GM18858 (cell line): ENCODE results near the gene BCAR3.

Experiments used
- ATAC-seq: cut with Tn5 transposase; IDR thresholded peaks from one replicate; pipeline ENCODE4 v1.9.1; 2021; ENCODE audit not compliant: unreplicated experiment

BCAR3 gene

GRCh38 chr1:93640656-93641440 is 40.8 kb downstream of the BCAR3 start:
- no peak for ATAC-seq

GRCh38 chr1:93638981-93639380 is 42.7 kb downstream of the BCAR3 start:
- no peak for ATAC-seq

DNA sequence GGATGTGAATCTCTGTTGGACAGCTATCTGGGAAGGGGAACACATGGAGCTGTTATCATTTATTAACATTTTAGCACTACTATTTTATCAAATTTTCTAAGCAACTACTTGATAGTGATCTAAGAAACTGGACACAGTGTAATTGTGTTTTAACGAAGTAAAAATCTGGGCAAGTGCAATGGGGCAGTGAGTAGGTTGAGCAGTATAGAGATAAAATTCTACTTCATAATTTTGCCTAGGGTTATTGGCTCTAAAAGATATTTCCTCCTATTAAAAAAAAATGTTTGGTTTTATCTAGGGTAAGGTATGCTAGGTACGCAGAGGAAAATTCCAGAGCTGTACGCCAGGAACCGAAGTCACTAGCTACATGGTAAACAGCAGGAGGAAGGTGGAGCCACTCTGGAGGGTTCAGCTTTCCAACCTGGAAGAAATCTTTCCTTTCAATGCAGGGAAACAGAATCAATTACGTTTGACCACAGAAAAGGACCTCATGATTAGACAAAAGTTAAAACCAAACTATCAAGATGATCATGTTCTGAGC is 43.3 kb downstream of the BCAR3 start:
- ATAC-seq, result no peak

GRCh38 chr1:93636712-93637111 is 44.9 kb downstream of the BCAR3 start:
- no peak for ATAC-seq

DNA sequence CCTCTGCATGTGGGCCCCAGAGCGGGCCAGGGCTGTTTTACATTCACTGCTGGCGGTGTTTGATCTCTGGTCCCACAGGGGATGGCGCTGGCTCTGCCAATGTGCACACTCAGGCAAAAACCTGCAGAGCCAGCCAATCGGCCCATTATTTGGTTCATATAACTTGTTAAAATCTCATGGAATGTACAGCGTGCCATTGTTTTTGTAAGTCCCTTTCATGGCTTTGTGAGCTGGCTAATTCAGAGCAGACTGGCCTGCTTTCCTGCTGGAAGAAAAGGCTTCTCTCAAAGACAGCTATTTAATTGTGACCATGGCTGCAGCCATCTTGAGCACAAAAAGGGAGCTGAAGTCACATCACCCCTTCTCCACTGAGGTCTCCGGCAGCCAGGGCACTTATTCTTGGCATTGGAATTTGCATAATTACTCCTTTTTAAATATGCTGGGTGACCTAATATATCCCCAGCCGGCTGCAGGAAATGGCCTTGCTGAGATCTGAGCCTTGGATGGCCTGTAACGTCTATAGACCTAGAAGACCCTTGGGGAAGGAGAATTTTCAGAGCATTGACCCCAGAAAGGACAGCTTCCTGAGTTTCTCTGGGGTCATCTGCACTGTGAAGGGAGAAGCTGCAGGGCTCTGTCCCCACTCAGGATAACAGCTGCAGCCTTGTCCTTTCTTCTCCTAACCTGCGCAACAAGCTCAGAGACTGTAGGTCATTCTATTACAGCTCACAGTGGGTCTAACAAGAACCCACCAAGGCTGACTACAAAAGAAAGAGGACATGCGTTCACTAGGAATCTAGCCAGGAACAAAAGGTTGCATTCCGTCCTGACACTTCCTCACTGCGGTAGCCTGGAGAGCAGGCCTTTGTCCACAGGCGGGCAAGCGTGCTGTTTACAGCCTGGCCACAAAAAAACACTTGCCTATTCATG is 45.8 kb downstream of the BCAR3 start:
- no peak for ATAC-seq

DNA sequence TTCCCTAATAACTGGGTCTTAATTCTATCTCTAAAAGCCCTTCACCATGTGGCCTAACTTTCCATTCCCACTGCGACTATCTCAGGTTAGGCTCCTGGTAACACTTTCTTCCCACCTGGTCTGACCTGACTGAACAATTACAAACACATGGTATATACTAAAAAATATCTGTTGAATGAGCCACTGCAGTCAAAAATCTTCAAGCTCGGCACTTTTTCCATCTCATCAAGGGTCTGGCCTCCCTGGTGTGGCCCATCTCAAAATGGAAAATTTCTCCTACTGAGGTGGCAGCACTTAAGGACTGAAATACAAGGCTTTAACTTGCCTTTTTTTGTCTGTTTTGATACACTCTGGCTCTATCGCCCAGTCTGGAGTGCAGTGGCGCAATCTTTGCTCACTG is 48.3 kb downstream of the BCAR3 start:
- no peak for ATAC-seq

- ATAC-seq, result no peak
Observed at GRCh38 chr1:93631626-93632365, 49.8 kb downstream of the BCAR3 start.

DNA sequence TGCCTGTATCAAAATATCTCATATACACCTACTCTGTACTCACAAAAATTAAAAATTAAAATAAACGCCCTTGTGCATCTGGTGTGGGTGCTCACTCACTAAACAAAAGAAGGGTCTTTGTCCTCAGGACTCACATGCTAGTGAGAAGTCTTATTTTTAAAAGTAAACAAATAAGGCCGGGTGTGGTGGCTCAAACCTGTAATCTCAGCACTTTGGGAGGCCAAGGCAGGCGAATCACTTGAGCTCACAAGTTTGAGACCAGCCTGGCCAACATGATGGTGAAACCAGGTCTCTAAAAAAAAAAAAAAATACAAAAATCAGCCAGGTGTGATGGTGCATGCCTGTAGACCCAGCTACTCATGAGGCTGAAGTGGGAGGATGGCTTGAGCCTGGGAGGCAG is 51.5 kb downstream of the BCAR3 start:
- no peak for ATAC-seq

DNA sequence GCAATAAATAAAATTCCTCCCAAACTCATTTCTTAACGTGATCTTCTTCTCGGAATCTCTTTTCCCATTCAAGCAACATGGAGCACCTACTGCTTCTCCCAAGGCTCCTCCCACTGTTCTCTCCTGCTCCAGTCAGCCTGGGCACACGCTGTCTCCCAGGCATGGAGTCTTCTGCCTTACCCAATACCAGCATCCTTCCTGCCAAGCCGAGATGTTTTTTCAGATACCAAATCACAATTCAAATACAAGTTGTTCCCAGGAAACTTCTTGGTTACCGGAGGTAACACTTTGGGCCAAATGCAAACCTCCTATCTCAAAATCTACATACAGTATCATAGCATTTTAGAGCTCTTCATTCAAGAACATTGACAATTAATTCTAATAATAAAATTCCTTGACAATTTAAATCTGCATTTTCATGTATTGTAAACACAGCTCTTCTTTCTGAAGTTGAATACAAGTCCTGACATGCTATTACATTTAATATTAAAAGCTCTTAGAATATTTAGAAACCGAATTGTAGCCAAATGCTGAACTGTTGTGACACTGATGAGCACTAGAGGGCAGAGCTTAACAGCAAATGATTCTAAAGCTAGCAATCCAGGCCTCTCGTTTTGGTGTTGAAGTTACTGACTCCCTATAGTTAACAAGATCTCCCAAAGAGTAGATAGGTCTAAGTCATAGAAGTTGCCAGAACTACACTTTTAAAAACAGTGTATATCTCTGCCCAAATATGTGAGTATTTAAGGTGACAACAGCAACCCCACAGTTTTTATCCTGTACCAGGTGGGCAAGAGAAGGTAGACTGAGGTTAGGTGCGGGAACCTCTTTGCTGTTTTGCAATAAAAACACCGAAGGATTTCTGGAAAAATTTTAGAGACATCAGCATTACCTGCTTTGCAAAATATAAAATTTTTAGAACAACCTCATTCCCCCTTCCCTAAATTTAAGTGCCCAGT is 52.3 kb downstream of the BCAR3 start:
- peak; percentile 42 for ATAC-seq

DNA sequence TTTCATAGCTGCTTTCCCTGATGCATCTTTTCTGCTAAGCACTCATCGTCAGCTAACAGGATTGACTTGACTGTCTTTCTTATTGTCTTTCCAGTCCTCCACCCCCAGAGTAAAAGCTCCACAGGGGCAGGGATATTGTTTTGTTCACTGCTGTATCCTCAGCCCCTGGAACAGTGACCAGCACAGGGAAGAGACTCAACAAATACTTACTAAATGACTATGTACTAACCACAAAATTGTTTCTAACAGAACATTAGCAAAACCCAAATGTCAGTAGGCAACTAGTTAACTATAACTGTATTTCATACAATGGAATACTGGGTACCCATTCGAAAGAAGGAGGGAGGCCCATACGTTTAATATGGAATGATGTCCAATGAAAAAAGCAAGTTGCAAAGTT is 53.0 kb downstream of the BCAR3 start:
- no peak for ATAC-seq

GRCh38 chr1:93625582-93626327 is 55.9 kb downstream of the BCAR3 start:
- no peak for ATAC-seq

- no peak for ATAC-seq
Observed at GRCh38 chr1:93623875-93624274, 57.8 kb downstream of the BCAR3 start.

GRCh38 chr1:93623436-93623835 is 58.2 kb downstream of the BCAR3 start:
- no peak for ATAC-seq

GRCh38 chr1:93621246-93621645 is 60.4 kb downstream of the BCAR3 start:
- ATAC-seq, result no peak

DNA sequence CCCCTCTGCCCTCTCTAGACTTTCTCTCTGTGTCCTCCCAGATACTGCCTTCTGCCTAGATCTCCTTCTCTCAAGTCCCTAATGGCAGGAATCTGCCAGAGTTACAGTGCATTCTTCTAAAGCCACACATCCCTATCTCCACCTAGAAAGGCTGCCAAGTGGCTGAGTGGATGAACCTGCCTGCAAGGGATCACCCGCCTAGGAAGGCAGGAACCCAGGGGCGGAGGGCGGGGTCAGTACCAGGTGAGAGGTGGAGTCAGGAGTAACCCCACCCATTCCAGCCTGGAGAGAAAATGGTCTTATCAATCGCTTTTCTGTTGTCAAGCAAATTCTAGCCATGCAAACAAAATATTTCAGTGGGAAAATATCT is 60.8 kb downstream of the BCAR3 start:
- no peak for ATAC-seq

DNA sequence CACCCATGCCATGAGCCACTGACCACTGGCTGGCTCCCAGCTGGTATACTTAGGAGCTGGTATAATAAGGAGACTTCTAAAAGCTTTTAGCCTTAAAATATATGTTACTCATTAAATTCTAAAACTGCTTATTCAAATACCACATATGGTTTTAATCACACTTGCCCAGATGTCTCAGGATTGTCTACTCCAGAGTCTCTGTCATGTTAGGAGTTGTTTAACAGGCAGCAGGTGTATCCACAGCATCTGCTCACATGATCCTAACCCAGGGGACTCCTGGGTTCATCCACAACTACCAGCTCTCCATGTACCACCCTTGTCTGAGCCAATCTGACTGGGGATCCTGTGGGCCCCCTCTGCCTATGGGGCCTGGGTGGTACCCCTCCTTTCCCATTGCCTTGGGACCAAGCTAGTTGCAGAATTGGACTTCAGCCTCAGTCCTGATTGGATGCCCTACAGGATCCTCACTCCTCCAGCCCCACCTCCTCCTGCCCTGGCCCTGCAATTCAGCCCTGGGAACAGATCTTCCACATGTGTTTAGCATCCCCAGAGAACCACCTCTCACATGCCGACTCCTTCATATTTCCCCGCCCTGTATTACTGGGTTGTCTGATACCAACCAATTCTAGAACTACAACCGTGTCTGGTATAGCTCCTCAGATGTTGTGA is 61.3 kb downstream of the BCAR3 start:
- no peak for ATAC-seq

DNA sequence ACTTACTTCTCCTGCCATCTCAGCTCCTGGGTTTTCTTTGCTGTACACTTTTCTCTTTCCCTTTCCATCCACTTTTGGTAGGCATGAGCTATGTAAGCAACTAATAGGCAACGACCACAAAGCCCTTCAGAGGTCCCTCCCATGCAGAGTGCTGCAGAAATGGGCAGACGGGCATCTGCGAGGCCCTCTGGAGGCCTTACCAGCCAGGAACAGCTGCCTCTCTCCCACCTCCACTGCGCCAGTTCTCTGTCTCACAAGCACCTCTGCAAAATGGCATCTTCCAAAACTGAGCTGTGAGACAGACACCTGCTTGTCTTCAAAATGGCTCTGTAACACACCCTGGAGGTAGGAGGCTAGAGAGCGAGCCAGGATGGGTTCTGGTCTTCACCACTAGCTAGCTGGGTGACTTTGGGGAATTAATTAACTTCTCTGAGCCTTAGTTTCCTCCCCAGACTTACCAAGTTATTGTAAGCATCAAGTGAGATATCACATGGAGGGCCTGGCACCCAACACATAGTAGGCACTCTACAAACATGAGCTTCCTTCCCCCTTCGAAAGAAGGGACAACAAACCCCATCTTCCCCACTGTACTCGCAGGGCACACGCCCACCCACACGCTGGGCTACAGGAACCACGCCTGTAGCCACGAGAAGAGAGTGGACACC is 62.0 kb downstream of the BCAR3 start:
- ATAC-seq, result no peak
